HepG2 (cell line): ENCODE results near the gene CENPB. TPM values are rescaled to one million over a fixed set of nuclear protein-coding genes. Genes with fewer than 3 reads are reported as not detected.

Experiments
- GABPB1 ChIP-seq: IDR thresholded peaks from 2 replicates; pipeline ENCODE4 v1.6.1; 2016; ENCODE audit warnings: mild to moderate bottlenecking, missing genetic modification reagents, moderate library complexity, missing compliant biosample characterization
- GTF2F1 ChIP-seq: fragments of 150-350 bp; IDR thresholded peaks from 2 replicates; pipeline ENCODE4 v1.6.1; 2014; ENCODE audit warnings: low read length
- HNRNPL ChIP-seq: fragments of 200-400 bp; formaldehyde crosslinking; IDR thresholded peaks from 2 replicates; pipeline ENCODE4 v1.6.1; 2017; ENCODE audit warnings: mild to moderate bottlenecking, low read depth, low read length
- KLF16 ChIP-seq, 2 experiments: sonication (generic) in 1 of 2; formaldehyde crosslinking in 1 of 2; IDR thresholded peaks; 2 replicates each; pipeline versions ENCODE4 v1.6.1 to v1.8.0; 2016 to 2023; ENCODE audit warnings: missing genetic modification reagents in 2 of 2, missing compliant biosample characterization in 1 of 2
- MBNL3 ChIP-seq: fragments of 250-450 bp; sonication (Bioruptor Pico); conservative IDR thresholded peaks from 2 replicates; pipeline ENCODE4 v1.8.0; 2022; ENCODE audit warnings: mild to moderate bottlenecking, inconsistent platforms
- MXD4 ChIP-seq: IDR thresholded peaks from 2 replicates; pipeline ENCODE4 v1.6.1; 2016; ENCODE audit warnings: mild to moderate bottlenecking, missing biosample characterization, missing genetic modification reagents
- RBFOX2 ChIP-seq: fragments of 200-400 bp; formaldehyde crosslinking; IDR thresholded peaks from 2 replicates; pipeline ENCODE4 v1.6.1; 2017; ENCODE audit warnings: low read depth, mild to moderate bottlenecking, low read length
- RXRA ChIP-seq: sonication (generic); formaldehyde crosslinking; IDR thresholded peaks from 2 replicates; pipeline ENCODE4 v1.5.1; 2020; ENCODE audit warnings: missing genetic modification reagents
- SIN3A ChIP-seq: IDR thresholded peaks from 2 replicates; pipeline ENCODE4 v1.6.1; 2011; ENCODE audit warnings: low read depth, mild to moderate bottlenecking, control low read depth, low read length, borderline replicate concordance
- SP2 ChIP-seq: sonication (generic); formaldehyde crosslinking; IDR thresholded peaks from 2 replicates; pipeline ENCODE4 v1.5.1; 2020; ENCODE audit warnings: mild to moderate bottlenecking, missing genetic modification reagents
- ZC3H4 ChIP-seq: sonication (generic); formaldehyde crosslinking; IDR thresholded peaks from 2 replicates; pipeline ENCODE4 v1.4.0; 2020; ENCODE audit warnings: missing genetic modification reagents, borderline replicate concordance
- ZFX ChIP-seq: sonication (generic); formaldehyde crosslinking; IDR thresholded peaks from 2 replicates; pipeline ENCODE4 v1.4.0; 2020; ENCODE audit warnings: mild to moderate bottlenecking, low read depth, missing genetic modification reagents, moderate library complexity
- ZNF343 ChIP-seq: sonication (generic); formaldehyde crosslinking; IDR thresholded peaks from 2 replicates; pipeline ENCODE4 v1.4.0; 2020; ENCODE audit warnings: mild to moderate bottlenecking, missing genetic modification reagents
- ZNF562 ChIP-seq: sonication (generic); formaldehyde crosslinking; IDR thresholded peaks from 2 replicates; pipeline ENCODE4 v1.8.0; 2022; ENCODE audit warnings: missing genetic modification reagents, borderline replicate concordance
- ZNF563 ChIP-seq: sonication (generic); formaldehyde crosslinking; IDR thresholded peaks from 2 replicates; pipeline ENCODE4 v1.8.0; 2022; ENCODE audit warnings: mild to moderate bottlenecking, moderate library complexity, missing genetic modification reagents
- ZNF567 ChIP-seq: sonication (generic); formaldehyde crosslinking; IDR thresholded peaks from 2 replicates; pipeline ENCODE4 v1.8.1; 2023; ENCODE audit warnings: mild to moderate bottlenecking, missing genetic modification reagents, borderline replicate concordance
- ZNF629 ChIP-seq: sonication (generic); formaldehyde crosslinking; conservative IDR thresholded peaks from 2 replicates; pipeline ENCODE4 v1.5.0; 2020; ENCODE audit warnings: missing genetic modification reagents
- ZNF670 ChIP-seq: sonication (generic); formaldehyde crosslinking; IDR thresholded peaks from 2 replicates; pipeline ENCODE4 v1.8.0; 2022; ENCODE audit warnings: mild to moderate bottlenecking, missing genetic modification reagents, borderline replicate concordance
- ZNF768 ChIP-seq: sonication (generic); formaldehyde crosslinking; IDR thresholded peaks from 2 replicates; pipeline ENCODE4 v1.4.0; 2020; ENCODE audit warnings: missing genetic modification reagents
- polyA plus RNA-seq, 8 experiments: library from polyadenylated mRNA; depleted of rRNA in 3 of 8; stranded (reverse) in 7 of 8; unstranded in 1 of 8; fragments of >200 nt; fragmentation: Illumina TruSeq in 4 of 8; extraction: Trizol in 4 of 8; gene quantifications; 2 replicates each; pipeline versions ENCODE4 v1.2.1 to v1.2.3, GENCODE V29; 2011 to 2016; ENCODE audit warnings: low read depth in 4 of 8, missing spikeins in 1 of 8, mixed read lengths in 1 of 8; ENCODE audit not compliant: insufficient read depth in 1 of 8
- total RNA-seq, 5 experiments: library from RNA; depleted of rRNA; stranded (reverse); fragments of >200 nt; fragmentation: Illumina TruSeq; extraction: Trizol; gene quantifications; 2 replicates each; pipeline ENCODE4 v1.2.3, GENCODE V29; 2016; ENCODE audit warnings: low read depth in 1 of 5
- TF ChIP-seq, protein P1 (sequence below): sonication (generic); formaldehyde crosslinking; IDR thresholded peaks from 2 replicates; pipeline ENCODE4 v1.8.1; 2023; ENCODE audit warnings: missing genetic modification reagents, inconsistent platforms, borderline replicate concordance
- TF ChIP-seq, protein P2 (sequence below): sonication (generic); formaldehyde crosslinking; IDR thresholded peaks from 2 replicates; pipeline ENCODE4 v1.4.0; 2020; ENCODE audit warnings: mild to moderate bottlenecking, missing genetic modification reagents
- TF ChIP-seq, protein P3 (sequence below): sonication (generic); formaldehyde crosslinking; IDR thresholded peaks from 2 replicates; pipeline ENCODE4 v1.8.1; 2023; ENCODE audit warnings: mild to moderate bottlenecking, missing genetic modification reagents, borderline replicate concordance
- TF ChIP-seq, protein P4 (sequence below): sonication (generic); formaldehyde crosslinking; IDR thresholded peaks from 2 replicates; pipeline ENCODE4 v1.4.0; 2020; ENCODE audit warnings: low read depth, mild to moderate bottlenecking, missing genetic modification reagents
- TF ChIP-seq, protein P5 (sequence below): sonication (generic); formaldehyde crosslinking; IDR thresholded peaks from 2 replicates; pipeline ENCODE4 v1.5.0; 2020; ENCODE audit warnings: missing genetic modification reagents

Gene CENPB
- total and polyA plus RNA-seq, 2 of the 13 experiments (the other 11 are each of a cell fraction or from before 2014, with no cell fraction given) = 10.4 to 54.5 TPM

DNA sequence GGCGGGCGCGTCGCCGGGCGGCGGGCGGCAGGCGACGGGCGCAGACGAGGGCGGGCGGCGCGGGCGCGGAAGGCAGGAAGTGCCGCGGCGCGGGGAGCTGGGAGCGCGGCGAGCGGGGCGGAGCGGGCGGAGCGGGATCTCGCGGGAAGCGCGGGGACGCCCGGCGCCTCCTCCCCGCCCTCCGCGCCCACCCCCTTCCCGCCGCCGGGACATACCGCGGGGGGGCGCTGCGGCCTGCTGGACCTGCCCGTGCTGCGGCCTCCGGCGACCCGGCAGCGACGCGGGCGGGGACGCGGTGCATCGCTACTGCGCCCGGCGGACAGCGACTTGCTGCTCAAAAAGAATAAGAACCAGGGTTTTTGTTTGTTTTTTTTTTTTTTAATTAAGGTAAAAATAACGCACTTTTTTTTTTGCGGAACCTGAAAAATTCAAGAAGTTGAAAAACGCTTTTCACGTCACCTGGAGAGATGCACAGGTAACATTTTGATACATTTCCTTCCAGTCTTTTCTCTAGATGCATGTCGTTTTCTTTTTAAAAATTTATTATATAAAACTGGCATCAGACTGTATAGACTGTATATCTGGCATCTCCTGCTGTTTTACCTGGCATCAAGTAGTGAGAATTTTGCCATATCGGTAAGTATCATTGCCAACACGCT, at the start of gene CENPB (continued):
- no peak; the same call in none of the 2 replicates for TF ChIP-seq ZNF563 (CRISPR knock-in tag)
- no peak for TF ChIP-seq ZNF562 (CRISPR knock-in tag)
- no peak for TF ChIP-seq MBNL3 (CRISPR knock-in tag)
- TF ChIP-seq ZNF567 = no peak
- no peak; the same call in 1 of the 2 replicates for TF ChIP-seq RXRA (CRISPR knock-in tag)
- no peak for TF ChIP-seq ZNF670 (CRISPR knock-in tag)
- TF ChIP-seq ZC3H4 = no peak
- TF ChIP-seq HNRNPL = no peak
- TF ChIP-seq, protein P1, sequence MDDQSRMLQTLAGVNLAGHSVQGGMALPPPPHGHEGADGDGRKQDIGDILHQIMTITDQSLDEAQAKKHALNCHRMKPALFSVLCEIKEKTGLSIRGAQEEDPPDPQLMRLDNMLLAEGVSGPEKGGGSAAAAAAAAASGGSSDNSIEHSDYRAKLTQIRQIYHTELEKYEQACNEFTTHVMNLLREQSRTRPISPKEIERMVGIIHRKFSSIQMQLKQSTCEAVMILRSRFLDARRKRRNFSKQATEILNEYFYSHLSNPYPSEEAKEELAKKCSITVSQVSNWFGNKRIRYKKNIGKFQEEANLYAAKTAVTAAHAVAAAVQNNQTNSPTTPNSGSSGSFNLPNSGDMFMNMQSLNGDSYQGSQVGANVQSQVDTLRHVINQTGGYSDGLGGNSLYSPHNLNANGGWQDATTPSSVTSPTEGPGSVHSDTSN (CRISPR knock-in tag) = no peak
- TF ChIP-seq ZNF768 (CRISPR knock-in tag) = peak; percentile 59; the same call in 1 of the 2 replicates
- TF ChIP-seq, protein P2, sequence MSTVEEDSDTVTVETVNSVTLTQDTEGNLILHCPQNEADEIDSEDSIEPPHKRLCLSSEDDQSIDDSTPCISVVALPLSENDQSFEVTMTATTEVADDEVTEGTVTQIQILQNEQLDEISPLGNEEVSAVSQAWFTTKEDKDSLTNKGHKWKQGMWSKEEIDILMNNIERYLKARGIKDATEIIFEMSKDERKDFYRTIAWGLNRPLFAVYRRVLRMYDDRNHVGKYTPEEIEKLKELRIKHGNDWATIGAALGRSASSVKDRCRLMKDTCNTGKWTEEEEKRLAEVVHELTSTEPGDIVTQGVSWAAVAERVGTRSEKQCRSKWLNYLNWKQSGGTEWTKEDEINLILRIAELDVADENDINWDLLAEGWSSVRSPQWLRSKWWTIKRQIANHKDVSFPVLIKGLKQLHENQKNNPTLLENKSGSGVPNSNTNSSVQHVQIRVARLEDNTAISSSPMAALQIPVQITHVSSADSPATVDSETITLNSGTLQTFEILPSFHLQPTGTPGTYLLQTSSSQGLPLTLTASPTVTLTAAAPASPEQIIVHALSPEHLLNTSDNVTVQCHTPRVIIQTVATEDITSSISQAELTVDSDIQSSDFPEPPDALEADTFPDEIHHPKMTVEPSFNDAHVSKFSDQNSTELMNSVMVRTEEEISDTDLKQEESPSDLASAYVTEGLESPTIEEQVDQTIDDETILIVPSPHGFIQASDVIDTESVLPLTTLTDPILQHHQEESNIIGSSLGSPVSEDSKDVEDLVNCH (CRISPR knock-in tag) = no peak
- TF ChIP-seq ZNF343 (CRISPR knock-in tag) = peak; percentile 96
- no peak for TF ChIP-seq SP2 (CRISPR knock-in tag)
- TF ChIP-seq MXD4 (CRISPR knock-in tag) = 0 out of 2 replicates have a peak, but pooled peaks have one; percentile 34
- TF ChIP-seq, protein P3, sequence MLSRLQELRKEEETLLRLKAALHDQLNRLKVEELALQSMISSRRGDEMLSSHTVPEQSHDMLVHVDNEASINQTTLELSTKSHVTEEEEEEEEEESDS (CRISPR knock-in tag) = no peak
- no peak for TF ChIP-seq GTF2F1
- peak in 1 of 2 experiments; percentile 55; a peak in 1 of 4 replicates for TF ChIP-seq KLF16 (CRISPR knock-in tag; IDR thresholded peaks at IDR 0.05)
- TF ChIP-seq GABPB1 = peak; percentile 68
- TF ChIP-seq RBFOX2 = peak; percentile 75
- TF ChIP-seq, protein P4, sequence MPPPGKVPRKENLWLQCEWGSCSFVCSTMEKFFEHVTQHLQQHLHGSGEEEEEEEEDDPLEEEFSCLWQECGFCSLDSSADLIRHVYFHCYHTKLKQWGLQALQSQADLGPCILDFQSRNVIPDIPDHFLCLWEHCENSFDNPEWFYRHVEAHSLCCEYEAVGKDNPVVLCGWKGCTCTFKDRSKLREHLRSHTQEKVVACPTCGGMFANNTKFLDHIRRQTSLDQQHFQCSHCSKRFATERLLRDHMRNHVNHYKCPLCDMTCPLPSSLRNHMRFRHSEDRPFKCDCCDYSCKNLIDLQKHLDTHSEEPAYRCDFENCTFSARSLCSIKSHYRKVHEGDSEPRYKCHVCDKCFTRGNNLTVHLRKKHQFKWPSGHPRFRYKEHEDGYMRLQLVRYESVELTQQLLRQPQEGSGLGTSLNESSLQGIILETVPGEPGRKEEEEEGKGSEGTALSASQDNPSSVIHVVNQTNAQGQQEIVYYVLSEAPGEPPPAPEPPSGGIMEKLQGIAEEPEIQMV = no peak
- TF ChIP-seq ZNF629 (CRISPR knock-in tag) = no peak
- peak; percentile 89 for TF ChIP-seq ZFX (CRISPR knock-in tag)
- TF ChIP-seq, protein P5, sequence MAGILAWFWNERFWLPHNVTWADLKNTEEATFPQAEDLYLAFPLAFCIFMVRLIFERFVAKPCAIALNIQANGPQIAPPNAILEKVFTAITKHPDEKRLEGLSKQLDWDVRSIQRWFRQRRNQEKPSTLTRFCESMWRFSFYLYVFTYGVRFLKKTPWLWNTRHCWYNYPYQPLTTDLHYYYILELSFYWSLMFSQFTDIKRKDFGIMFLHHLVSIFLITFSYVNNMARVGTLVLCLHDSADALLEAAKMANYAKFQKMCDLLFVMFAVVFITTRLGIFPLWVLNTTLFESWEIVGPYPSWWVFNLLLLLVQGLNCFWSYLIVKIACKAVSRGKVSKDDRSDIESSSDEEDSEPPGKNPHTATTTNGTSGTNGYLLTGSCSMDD = no peak
- peak; percentile 85; the same call in 1 of the 2 replicates for TF ChIP-seq SIN3A
